Endothelial cell of umbilical vein (primary cell): ENCODE results near the gene MEI4. TPM values are rescaled to one million over a fixed set of nuclear protein-coding genes. Genes with fewer than 3 reads are reported as not detected.

ENCODE experiments used
- BruUV-seq: library from RNA; stranded (reverse); fragments of 400-500 nt; replicated peaks from 2 replicates; lab custom pipeline; 2021; lab: Mats Ljungman, UMichigan
- CTCF ChIA-PET: fragments of 300-600, 350-600 bp; sonication (Branson Sonifier 250); formaldehyde crosslinking; loops from one replicate; lab custom pipeline; 2021; ENCODE audit warnings: antibody characterized with exemption, inconsistent platforms; lab: Charles Lee
- POLR2A ChIA-PET: fragments of 300-600, 350-600 bp; sonication (Branson Sonifier 250); formaldehyde crosslinking; loops from one replicate; lab custom pipeline; 2021; ENCODE audit warnings: antibody characterized with exemption, inconsistent platforms; lab: Charles Lee
- DNase-seq: peaks from one replicate; pipeline ENCODE4 v3.0.0-alpha.2; 2011; ENCODE audit warnings: low read depth, low spot score
- FAIRE-seq: peaks from 2 replicates; lab custom pipeline; 2011; peaks lifted over from hg19 to GRCh38; lab: Jason Lieb, UNC
- H2AFZ ChIP-seq: 2 replicates; pipeline ENCODE4 v1.6.0; 2012; ENCODE audit warnings: low read depth, low read length, control low read depth, inconsistent platforms
- H3K27ac ChIP-seq: 2 replicates; pipeline ENCODE4 v1.5.1; 2011; ENCODE audit warnings: low read depth, mild to moderate bottlenecking, control low read depth, low read length, moderate library complexity; ENCODE audit not compliant: insufficient read depth
- H3K27me3 ChIP-seq, 2 experiments: 2 replicates each; pipeline versions ENCODE4 v1.6.0 to v1.6.1; 2011; ENCODE audit warnings: low read length in 2 of 2, mixed read lengths in 1 of 2; ENCODE audit not compliant: control insufficient read depth in 2 of 2, insufficient read depth in 2 of 2
- H3K36me3 ChIP-seq, 2 experiments: 2 replicates in 1 of 2; 3 replicates in 1 of 2; pipeline ENCODE4 v1.5.1; 2011; ENCODE audit warnings: low read length in 2 of 2, mild to moderate bottlenecking in 1 of 2, moderate library complexity in 1 of 2; ENCODE audit not compliant: control insufficient read depth in 2 of 2, insufficient read depth in 2 of 2; ENCODE audit errors: extremely low read depth in 1 of 2
- H3K4me1 ChIP-seq: 3 replicates; pipeline ENCODE4 v1.5.1; 2011; ENCODE audit warnings: mild to moderate bottlenecking, low read length; ENCODE audit not compliant: control insufficient read depth, insufficient read depth; ENCODE audit errors: extremely low read depth
- H3K4me2 ChIP-seq: 2 replicates; pipeline ENCODE4 v1.6.1; 2011; ENCODE audit warnings: low read length, control low read depth, mixed read lengths; ENCODE audit not compliant: insufficient read depth
- H3K4me3 ChIP-seq, 3 experiments: fragments of 200-600 bp in 1 of 3; sonication (generic), shearing (Covaris generic) in 1 of 3; replicated peaks in 1 of 3; 2 replicates each; pipeline ENCODE4 v1.5.1; 2011 to 2016; ENCODE audit warnings: control low read depth in 3 of 3, low read length in 3 of 3, mild to moderate bottlenecking in 2 of 3, inconsistent platforms in 1 of 3, low read depth in 1 of 3, moderate library complexity in 1 of 3; ENCODE audit not compliant: insufficient read depth in 1 of 3
- H3K79me2 ChIP-seq: 2 replicates; pipeline ENCODE4 v1.6.0; 2012; ENCODE audit warnings: low read length, inconsistent platforms; ENCODE audit not compliant: control insufficient read depth, insufficient read depth
- H3K9ac ChIP-seq: replicated peaks from 2 replicates; pipeline ENCODE3; 2011; ENCODE audit warnings: low read length, control low read depth; ENCODE audit not compliant: insufficient read depth; ENCODE audit errors: extremely low read depth
- H3K9me1 ChIP-seq: replicated peaks from 3 replicates; pipeline ENCODE4 v1.6.0; 2011; ENCODE audit warnings: mild to moderate bottlenecking, low read length; ENCODE audit not compliant: control insufficient read depth, insufficient read depth; ENCODE audit errors: extremely low read depth
- H3K9me3 ChIP-seq: replicated peaks from 2 replicates; pipeline ENCODE4 v1.5.1; 2012; ENCODE audit warnings: low read length, inconsistent platforms; ENCODE audit not compliant: control insufficient read depth, insufficient read depth
- H4K20me1 ChIP-seq: replicated peaks from 2 replicates; pipeline ENCODE3; 2011; ENCODE audit warnings: mild to moderate bottlenecking, low read length; ENCODE audit not compliant: control insufficient read depth, insufficient read depth; ENCODE audit errors: extremely low read depth
- EZH2 ChIP-seq: IDR thresholded peaks from 2 replicates; pipeline ENCODE4 v1.6.1; 2012; ENCODE audit warnings: borderline replicate concordance, low read depth, mild to moderate bottlenecking, moderate library complexity, low read length, inconsistent platforms; ENCODE audit not compliant: severe bottlenecking
- FOS ChIP-seq: IDR thresholded peaks from 2 replicates; pipeline ENCODE4 v1.6.1; 2011; ENCODE audit warnings: mild to moderate bottlenecking, low read length, moderate library complexity, borderline replicate concordance; ENCODE audit not compliant: insufficient read depth
- GATA2 ChIP-seq: IDR thresholded peaks from 2 replicates; pipeline ENCODE4 v1.7.0; 2011; ENCODE audit warnings: low read depth, mild to moderate bottlenecking, moderate library complexity, mixed read lengths, low read length; ENCODE audit not compliant: insufficient read length, insufficient read depth
- JUN ChIP-seq: IDR thresholded peaks from 2 replicates; pipeline ENCODE4 v1.6.1; 2011; ENCODE audit warnings: borderline replicate concordance, low read depth; ENCODE audit not compliant: insufficient read length, insufficient read depth
- MYC ChIP-seq: IDR thresholded peaks from one replicate; pipeline ENCODE4 v1.6.1; 2011; ENCODE audit warnings: mild to moderate bottlenecking, low read depth, low read length
- POLR2A ChIP-seq: IDR thresholded peaks from 2 replicates; pipeline ENCODE4 v1.6.1; 2012; ENCODE audit warnings: low read depth, mild to moderate bottlenecking, control low read depth, low read length
- POLR2AphosphoS5 ChIP-seq: IDR thresholded peaks from 2 replicates; pipeline ENCODE4 v1.6.1; 2012; ENCODE audit warnings: low read depth, mild to moderate bottlenecking, control low read depth, low read length, moderate library complexity; ENCODE audit not compliant: insufficient read depth
- dilution Hi-C: fragments of 300-500 bp; cut with MboI; formaldehyde crosslinking; loops from one replicate; pipeline ENCODE4 v1.15.0; 2019; ENCODE audit warnings: low sequenced_read_pairs; ENCODE audit not compliant: extremely low pct_ligation_motif_present
- intact Hi-C: fragments of 100-400 bp; cut with micrococcal nuclease; formaldehyde crosslinking; loops from one replicate; pipeline ENCODE4 v1.10.0; 2022
- polyA plus RNA-seq, 4 experiments: library from polyadenylated mRNA; depleted of rRNA in 3 of 4; stranded (reverse) in 3 of 4; unstranded in 1 of 4; fragments of >200 nt; gene quantifications; 2 replicates each; pipeline versions ENCODE4 v1.2.1 to v1.2.3, GENCODE V29; 2011 to 2012; ENCODE audit warnings: missing spikeins in 1 of 4
- total RNA-seq: library from RNA; stranded (reverse); gene quantifications from 2 replicates; pipeline ENCODE4 v1.2.3, GENCODE V29; 2021
- TF ChIP-seq, protein P1 (sequence below), 2 donors: IDR thresholded peaks; 1 replicate in 1 of 2; 2 replicates in 1 of 2; pipeline ENCODE4 v1.5.1; 2011; ENCODE audit warnings: low read length in 2 of 2, mild to moderate bottlenecking in 2 of 2, moderate library complexity in 2 of 2, control low read depth in 1 of 2, inconsistent platforms in 1 of 2, low read depth in 1 of 2; ENCODE audit not compliant: insufficient read depth in 1 of 2; ENCODE audit errors: extremely low read depth in 1 of 2
- TF ChIP-seq, protein P2 (sequence below): IDR thresholded peaks from 2 replicates; pipeline ENCODE4 v1.6.1; 2011; ENCODE audit not compliant: insufficient read depth, insufficient read length

Gene MEI4
- total and polyA plus RNA-seq, 2 donors (not counting 3 experiments of a cell fraction or from before 2014, with no cell fraction given) = not detected

GRCh38 chr6:77683515-77683914 is 30.7 kb downstream of the MEI4 start:
- Histone ChIP-seq H3K9me1 (no peaks in the 10 kb centered on the region), H3K27ac (no peak overlapping the region), H3K4me1 (no peaks in the 10 kb centered on the region), H3K27me3 (peaks cover 3 to 4% of the 10 kb centered on the region in 2 experiments), H2AFZ (no peak overlapping the region), H3K36me3 (no peaks in the 10 kb centered on the region), H4K20me1 (no peaks in the 10 kb centered on the region), H3K4me3 (no peak overlapping the region), H3K79me2 (no peaks in the 10 kb centered on the region), H3K9ac (no peak overlapping the region), H3K4me2 (no peak overlapping the region), H3K9me3 (no peaks in the 10 kb centered on the region)
- FAIRE-seq = no peak
- POLR2A ChIA-PET = no interaction called here
- intact Hi-C loops (no loop called here), dilution Hi-C loops (no loop called here)
- no TSS peak for BruUV-seq
- CTCF ChIA-PET = no interaction called here
- DNase-seq = no peak
- TF ChIP-seq, protein P1, sequence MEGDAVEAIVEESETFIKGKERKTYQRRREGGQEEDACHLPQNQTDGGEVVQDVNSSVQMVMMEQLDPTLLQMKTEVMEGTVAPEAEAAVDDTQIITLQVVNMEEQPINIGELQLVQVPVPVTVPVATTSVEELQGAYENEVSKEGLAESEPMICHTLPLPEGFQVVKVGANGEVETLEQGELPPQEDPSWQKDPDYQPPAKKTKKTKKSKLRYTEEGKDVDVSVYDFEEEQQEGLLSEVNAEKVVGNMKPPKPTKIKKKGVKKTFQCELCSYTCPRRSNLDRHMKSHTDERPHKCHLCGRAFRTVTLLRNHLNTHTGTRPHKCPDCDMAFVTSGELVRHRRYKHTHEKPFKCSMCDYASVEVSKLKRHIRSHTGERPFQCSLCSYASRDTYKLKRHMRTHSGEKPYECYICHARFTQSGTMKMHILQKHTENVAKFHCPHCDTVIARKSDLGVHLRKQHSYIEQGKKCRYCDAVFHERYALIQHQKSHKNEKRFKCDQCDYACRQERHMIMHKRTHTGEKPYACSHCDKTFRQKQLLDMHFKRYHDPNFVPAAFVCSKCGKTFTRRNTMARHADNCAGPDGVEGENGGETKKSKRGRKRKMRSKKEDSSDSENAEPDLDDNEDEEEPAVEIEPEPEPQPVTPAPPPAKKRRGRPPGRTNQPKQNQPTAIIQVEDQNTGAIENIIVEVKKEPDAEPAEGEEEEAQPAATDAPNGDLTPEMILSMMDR (IDR thresholded peaks at IDR 0.05; ENCODE audit: extremely low read depth in 1 of 2, insufficient read depth in 1 of 2, low read depth in 1 of 2, low read length in 2 of 2) = no peak
- TF ChIP-seq POLR2AphosphoS5 = no peak
- TF ChIP-seq, protein P2, sequence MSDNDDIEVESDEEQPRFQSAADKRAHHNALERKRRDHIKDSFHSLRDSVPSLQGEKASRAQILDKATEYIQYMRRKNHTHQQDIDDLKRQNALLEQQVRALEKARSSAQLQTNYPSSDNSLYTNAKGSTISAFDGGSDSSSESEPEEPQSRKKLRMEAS = no peak
- TF ChIP-seq JUN = no peak
- TF ChIP-seq GATA2 = no peak
- TF ChIP-seq POLR2A = no peak
- no peak for TF ChIP-seq FOS
- TF ChIP-seq EZH2 = no peak
- no peak for TF ChIP-seq MYC
